Measurements from ENCODE around the gene SUCLG2.

DNA sequence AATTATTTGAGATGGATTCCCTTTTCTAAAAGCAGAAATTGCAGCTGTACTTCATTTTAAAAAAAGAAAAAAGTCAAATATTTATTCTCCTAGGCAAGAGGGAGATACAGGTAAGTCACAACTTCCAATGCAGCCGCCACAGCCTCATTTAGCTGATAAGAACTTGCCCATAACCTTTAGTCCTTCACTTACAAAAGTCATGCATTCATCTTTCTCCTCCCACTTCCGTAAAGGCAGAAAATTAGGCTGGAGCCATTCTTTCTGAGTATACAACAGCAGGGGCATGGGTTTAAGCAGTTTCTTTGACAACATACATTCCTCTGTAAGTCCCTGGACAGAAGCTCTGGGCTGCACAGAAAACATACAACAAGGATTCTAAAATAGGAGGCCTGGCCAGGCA is 4.3 kb downstream of the SUCLG2 start:
- TF ChIP-seq, protein P1, sequence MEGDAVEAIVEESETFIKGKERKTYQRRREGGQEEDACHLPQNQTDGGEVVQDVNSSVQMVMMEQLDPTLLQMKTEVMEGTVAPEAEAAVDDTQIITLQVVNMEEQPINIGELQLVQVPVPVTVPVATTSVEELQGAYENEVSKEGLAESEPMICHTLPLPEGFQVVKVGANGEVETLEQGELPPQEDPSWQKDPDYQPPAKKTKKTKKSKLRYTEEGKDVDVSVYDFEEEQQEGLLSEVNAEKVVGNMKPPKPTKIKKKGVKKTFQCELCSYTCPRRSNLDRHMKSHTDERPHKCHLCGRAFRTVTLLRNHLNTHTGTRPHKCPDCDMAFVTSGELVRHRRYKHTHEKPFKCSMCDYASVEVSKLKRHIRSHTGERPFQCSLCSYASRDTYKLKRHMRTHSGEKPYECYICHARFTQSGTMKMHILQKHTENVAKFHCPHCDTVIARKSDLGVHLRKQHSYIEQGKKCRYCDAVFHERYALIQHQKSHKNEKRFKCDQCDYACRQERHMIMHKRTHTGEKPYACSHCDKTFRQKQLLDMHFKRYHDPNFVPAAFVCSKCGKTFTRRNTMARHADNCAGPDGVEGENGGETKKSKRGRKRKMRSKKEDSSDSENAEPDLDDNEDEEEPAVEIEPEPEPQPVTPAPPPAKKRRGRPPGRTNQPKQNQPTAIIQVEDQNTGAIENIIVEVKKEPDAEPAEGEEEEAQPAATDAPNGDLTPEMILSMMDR (IDR thresholded peaks at IDR 0.05), result no peak
- TF ChIP-seq POLR2A (IDR thresholded peaks at IDR 0.05), result no peak
